H1 (cell line): ENCODE measurements around the gene SLC43A3.

Source experiments
- BCL11A ChIP-seq, 2 experiments: IDR thresholded peaks; one replicate each; pipeline ENCODE4 v1.6.1; 2011; ENCODE audit warnings: low read depth in 2 of 2, low read length in 2 of 2, mild to moderate bottlenecking in 2 of 2
- CHD2 ChIP-seq: IDR thresholded peaks from 2 replicates; pipeline ENCODE4 v1.6.1; 2012; ENCODE audit warnings: low read length, improper control_type of control experiment
- CREB1 ChIP-seq: IDR thresholded peaks from 2 replicates; pipeline ENCODE4 v1.6.1; 2012; ENCODE audit warnings: inconsistent platforms
- CTCF ChIP-seq, 3 experiments: IDR thresholded peaks; 1 replicate in 2 of 3; 2 replicates in 1 of 3; pipeline versions ENCODE4 v1.5.1 to v1.6.1; 2011; ENCODE audit warnings: low read length in 3 of 3, mild to moderate bottlenecking in 3 of 3, inconsistent platforms in 2 of 3, low read depth in 1 of 3, moderate library complexity in 1 of 3; ENCODE audit not compliant: insufficient read depth in 1 of 3; ENCODE audit errors: control extremely low read depth in 1 of 3
- EP300 ChIP-seq, 2 experiments: IDR thresholded peaks; 1 replicate in 1 of 2; 2 replicates in 1 of 2; pipeline ENCODE4 v1.6.1; 2011 to 2012; ENCODE audit warnings: low read depth in 2 of 2, low read length in 2 of 2, mild to moderate bottlenecking in 2 of 2, borderline replicate concordance in 1 of 2, inconsistent platforms in 1 of 2, moderate library complexity in 1 of 2
- KDM4A ChIP-seq: IDR thresholded peaks from one replicate; pipeline ENCODE4 v1.7.1; 2012; ENCODE audit warnings: low read depth, mild to moderate bottlenecking, moderate library complexity, low read length, inconsistent platforms; ENCODE audit not compliant: severe bottlenecking
- MAX ChIP-seq: IDR thresholded peaks from 2 replicates; pipeline ENCODE4 v1.6.1; 2012; ENCODE audit warnings: inconsistent platforms
- NANOG ChIP-seq: IDR thresholded peaks from 2 replicates; pipeline ENCODE4 v1.6.1; 2011; ENCODE audit warnings: low read length, low read depth, mild to moderate bottlenecking, inconsistent platforms; ENCODE audit not compliant: insufficient read depth, poor library complexity, severe bottlenecking
- POLR2A ChIP-seq, 2 experiments: IDR thresholded peaks; 1 replicate in 1 of 2; 2 replicates in 1 of 2; pipeline ENCODE4 v1.6.1; 2011; ENCODE audit warnings: low read depth in 2 of 2, low read length in 2 of 2, mild to moderate bottlenecking in 2 of 2; ENCODE audit errors: control extremely low read depth in 1 of 2
- POLR2AphosphoS5 ChIP-seq: IDR thresholded peaks from 2 replicates; pipeline ENCODE4 v1.6.1; 2011; ENCODE audit warnings: low read depth, low read length
- RNF2 ChIP-seq: fragments of 200-900, 300-1000 bp; sonication (generic); IDR thresholded peaks from 2 replicates; pipeline ENCODE4 v1.7.1; 2016; ENCODE audit warnings: borderline replicate concordance, low read depth, mild to moderate bottlenecking, antibody characterized with exemption, low read length; ENCODE audit not compliant: poor library complexity, severe bottlenecking; ENCODE audit errors: missing control alignments
- SP4 ChIP-seq: IDR thresholded peaks from 2 replicates; pipeline ENCODE4 v1.6.1; 2012; ENCODE audit warnings: low read length, inconsistent platforms
- TEAD4 ChIP-seq: IDR thresholded peaks from 2 replicates; pipeline ENCODE4 v1.6.1; 2012; ENCODE audit warnings: low read depth, low read length, inconsistent platforms, mixed read lengths

- TF ChIP-seq BCL11A (IDR thresholded peaks at IDR 0.05; ENCODE audit: low read depth in 2 of 2, low read length in 2 of 2) (no peak), POLR2A (IDR thresholded peaks at IDR 0.05; ENCODE audit: control extremely low read depth in 1 of 2, low read depth in 2 of 2, low read length in 2 of 2) (no peak), NANOG (no peak), TEAD4 (no peak), POLR2AphosphoS5 (no peak), CTCF (IDR thresholded peaks at IDR 0.05; ENCODE audit: control extremely low read depth in 1 of 3, insufficient read depth in 1 of 3, low read depth in 1 of 3, low read length in 3 of 3) (no peak), CREB1 (no peak), EP300 (IDR thresholded peaks at IDR 0.05; ENCODE audit: borderline replicate concordance in 1 of 2, low read depth in 2 of 2, low read length in 2 of 2) (no peak), MAX (no peak), RNF2 (no peak), SP4 (no peak), CHD2 (no peak), KDM4A (no peak)
Observed at GRCh38 chr11:57358991-57359390, 67.9 kb downstream of the SLC43A3 start.
